NT2/D1 (cell line): ENCODE measurements around the gene NCR3LG1.
A peak's percentile ranks its signal among the peaks of the same experiment; 100 is the strongest.

Experiments
- DNase-seq: peaks from one replicate; pipeline ENCODE4 v3.0.0-alpha.2; 2011; ENCODE audit warnings: low read depth, low spot score
- H3K27me3 ChIP-seq: 2 replicates; pipeline ENCODE4 v1.6.0; 2011; ENCODE audit warnings: mild to moderate bottlenecking; ENCODE audit not compliant: insufficient read length, insufficient read depth
- H3K36me3 ChIP-seq: 2 replicates; pipeline ENCODE4 v1.6.1; 2011; ENCODE audit warnings: mild to moderate bottlenecking, low read length, mixed read lengths; ENCODE audit not compliant: insufficient read depth, insufficient read length
- H3K4me1 ChIP-seq: 2 replicates; pipeline ENCODE4 v1.5.1; 2011; ENCODE audit not compliant: insufficient read depth, insufficient read length
- H3K4me3 ChIP-seq: 2 replicates; pipeline ENCODE4 v1.5.1; 2011; ENCODE audit warnings: low read depth; ENCODE audit not compliant: insufficient read length
- H3K9ac ChIP-seq: 2 replicates; pipeline ENCODE4 v1.6.0; 2011; ENCODE audit warnings: low read depth; ENCODE audit not compliant: insufficient read length
- H3K9me3 ChIP-seq: 2 replicates; pipeline ENCODE4 v1.5.1; 2011; ENCODE audit warnings: mild to moderate bottlenecking, low read length; ENCODE audit not compliant: insufficient read depth
- SUZ12 ChIP-seq: IDR thresholded peaks from 2 replicates; pipeline ENCODE4 v1.6.1; 2011; ENCODE audit not compliant: insufficient read length, insufficient read depth; ENCODE audit errors: extremely low read depth
- YY1 ChIP-seq: IDR thresholded peaks from 2 replicates; pipeline ENCODE4 v1.6.1; 2011; ENCODE audit not compliant: insufficient read length, insufficient read depth
- ZNF274 ChIP-seq: IDR thresholded peaks from 2 replicates; pipeline ENCODE4 v1.6.1; 2011; ENCODE audit warnings: mild to moderate bottlenecking, low read depth, low read length

NCR3LG1 gene

DNA sequence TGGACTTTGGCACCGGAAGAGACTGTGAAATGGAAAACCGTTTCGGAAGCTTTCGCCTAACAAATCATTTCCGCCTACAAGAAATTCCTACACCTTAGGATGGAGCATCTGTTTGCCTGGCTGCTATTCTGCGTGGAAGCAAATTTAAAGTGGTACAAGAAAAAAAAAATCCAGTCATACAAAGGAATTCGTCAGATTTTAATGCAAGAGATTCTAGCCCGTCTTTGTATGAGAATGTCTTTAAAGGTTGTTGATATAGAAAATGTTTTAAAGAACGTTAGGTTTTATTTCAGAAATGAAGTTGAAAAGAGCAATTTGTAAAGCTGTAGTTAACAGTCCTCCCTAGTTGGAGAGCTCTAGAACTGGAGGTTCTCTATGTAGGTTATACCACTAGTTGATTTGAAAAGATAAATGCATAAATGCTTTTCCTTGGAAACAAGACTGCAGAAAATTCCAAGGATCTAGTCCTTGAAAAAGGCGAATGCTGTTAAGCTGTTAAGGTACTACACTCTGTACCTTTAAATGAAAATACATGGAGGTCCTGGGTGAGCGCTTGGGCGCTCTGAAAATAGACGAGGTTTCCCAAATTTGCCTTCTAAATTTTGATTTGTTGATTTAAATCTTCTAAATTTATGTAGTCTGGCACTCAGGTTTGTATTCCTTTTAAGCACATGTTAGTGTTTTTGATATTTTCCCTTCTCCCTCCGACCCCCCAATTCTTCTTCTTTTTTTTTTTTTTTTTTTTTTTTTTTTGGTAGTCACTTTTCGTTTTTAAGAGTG is 2.4 kb downstream of the NCR3LG1 start:
- peak overlapping the region; percentile 27 for H3K4me3 ChIP-seq
- no peaks in the 10 kb centered on the region for H3K36me3 ChIP-seq
- no peak for DNase-seq
- H3K9ac ChIP-seq, result peak overlapping the region; percentile 66
- no peaks in the 10 kb centered on the region for H3K9me3 ChIP-seq
- TF ChIP-seq SUZ12, result no peak
- TF ChIP-seq ZNF274, result no peak
- no peak for TF ChIP-seq YY1
- peaks cover 5% of the 10 kb centered on the region for H3K4me1 ChIP-seq
- peaks cover 54% of the 10 kb centered on the region for H3K27me3 ChIP-seq

DNA sequence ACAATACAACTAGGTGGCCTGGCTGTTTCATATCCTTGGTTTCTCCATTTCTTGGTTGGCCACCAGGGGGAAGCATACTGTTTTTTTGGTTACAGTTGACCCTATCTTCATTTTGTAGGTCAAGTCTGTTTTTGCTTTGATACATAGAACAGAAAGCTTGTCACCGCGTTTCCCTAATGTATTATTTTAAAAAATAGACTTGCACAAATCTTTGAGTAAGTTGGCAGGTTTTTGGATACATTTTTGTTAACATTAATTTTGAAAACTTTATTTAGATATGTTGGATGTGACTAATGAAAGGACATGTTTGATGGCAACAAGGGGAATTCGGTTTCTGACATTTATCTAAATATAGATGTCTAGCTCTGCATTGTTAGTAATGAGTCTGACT is 3.0 kb downstream of the NCR3LG1 start:
- no peak overlapping the region for H3K4me3 ChIP-seq
- no peak overlapping the region for H3K9ac ChIP-seq
- H3K36me3 ChIP-seq, result no peaks in the 10 kb centered on the region
- peaks cover 48% of the 10 kb centered on the region for H3K27me3 ChIP-seq
- no peak for DNase-seq
- H3K4me1 ChIP-seq, result peaks cover 5% of the 10 kb centered on the region
- H3K9me3 ChIP-seq, result no peaks in the 10 kb centered on the region
- TF ChIP-seq SUZ12 (no peak), YY1 (no peak), ZNF274 (no peak)

DNA sequence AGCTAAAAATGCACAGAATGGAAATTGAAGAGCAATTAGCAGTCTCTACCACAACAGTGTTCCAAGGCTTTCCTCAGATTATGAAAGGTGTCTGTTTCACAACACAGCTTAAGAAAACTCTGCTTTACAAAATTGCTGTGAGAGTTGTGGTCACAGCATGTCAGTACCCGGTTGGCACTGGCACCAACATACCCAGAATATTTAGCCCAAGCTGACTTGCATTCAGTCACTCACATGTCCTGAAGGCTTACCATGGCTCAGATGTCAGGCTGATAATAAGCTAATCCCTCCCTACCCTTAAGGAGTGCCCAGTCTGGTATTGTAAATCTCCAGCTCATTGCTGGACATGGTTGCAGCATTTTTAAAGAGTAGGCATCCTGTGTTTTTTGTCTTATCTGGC is 14.9 kb downstream of the NCR3LG1 start:
- TF ChIP-seq YY1 (no peak), SUZ12 (no peak), ZNF274 (no peak)
- Histone ChIP-seq H3K27me3 (no peaks in the 10 kb centered on the region), H3K36me3 (no peaks in the 10 kb centered on the region), H3K4me1 (no peaks in the 10 kb centered on the region), H3K9me3 (peaks cover 34% of the 10 kb centered on the region), H3K4me3 (no peak overlapping the region), H3K9ac (no peak overlapping the region)
- no peak for DNase-seq

GRCh38 chr11:17368551-17368950 is 17.0 kb downstream of the NCR3LG1 start:
- H3K9ac ChIP-seq, result no peak overlapping the region
- no peaks in the 10 kb centered on the region for H3K4me1 ChIP-seq
- TF ChIP-seq YY1 (no peak), SUZ12 (no peak), ZNF274 (no peak)
- H3K36me3 ChIP-seq, result no peaks in the 10 kb centered on the region
- H3K4me3 ChIP-seq, result no peak overlapping the region
- peaks cover 12% of the 10 kb centered on the region for H3K27me3 ChIP-seq
- H3K9me3 ChIP-seq, result peaks cover 55% of the 10 kb centered on the region
- DNase-seq, result no peak

GRCh38 chr11:17369094-17369493 is 17.5 kb downstream of the NCR3LG1 start:
- peaks cover 16% of the 10 kb centered on the region for H3K27me3 ChIP-seq
- no peak overlapping the region for H3K9ac ChIP-seq
- H3K9me3 ChIP-seq, result peaks cover 60% of the 10 kb centered on the region
- TF ChIP-seq SUZ12 (no peak), ZNF274 (no peak), YY1 (no peak)
- H3K4me1 ChIP-seq, result no peaks in the 10 kb centered on the region
- H3K36me3 ChIP-seq, result no peaks in the 10 kb centered on the region
- DNase-seq, result no peak
- H3K4me3 ChIP-seq, result no peak overlapping the region

GRCh38 chr11:17369684-17370243 is 18.2 kb downstream of the NCR3LG1 start:
- Histone ChIP-seq H3K9me3 (peaks cover 67% of the 10 kb centered on the region), H3K9ac (no peak overlapping the region), H3K36me3 (no peaks in the 10 kb centered on the region), H3K4me3 (no peak overlapping the region), H3K27me3 (peaks cover 22% of the 10 kb centered on the region), H3K4me1 (no peaks in the 10 kb centered on the region)
- TF ChIP-seq ZNF274, result no peak
- TF ChIP-seq YY1, result no peak
- TF ChIP-seq SUZ12, result no peak
- DNase-seq, result no peak

DNA sequence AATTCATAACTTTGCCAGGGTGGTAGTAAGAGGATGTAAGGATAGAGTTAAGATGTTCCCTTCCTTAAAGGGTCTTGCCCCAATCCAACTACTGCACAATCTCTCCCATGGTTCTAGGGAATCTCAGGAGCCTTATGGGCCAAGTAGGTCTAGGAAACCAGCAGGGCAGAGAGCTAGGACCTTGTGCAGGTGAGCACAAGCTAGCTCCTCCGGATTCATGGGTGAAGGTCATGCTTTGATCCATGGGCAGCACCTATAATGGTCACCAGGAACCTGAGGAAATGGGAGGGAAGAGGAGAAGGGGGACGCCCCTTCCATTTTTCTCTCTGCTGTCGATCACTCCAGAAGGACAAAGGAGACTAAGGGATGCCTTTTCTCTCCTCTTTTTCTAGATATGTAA is 20.0 kb downstream of the NCR3LG1 start:
- Histone ChIP-seq H3K36me3 (no peaks in the 10 kb centered on the region), H3K4me1 (no peaks in the 10 kb centered on the region), H3K9me3 (peaks cover 77% of the 10 kb centered on the region), H3K9ac (no peak overlapping the region), H3K27me3 (peaks cover 28% of the 10 kb centered on the region), H3K4me3 (no peak overlapping the region)
- DNase-seq, result no peak
- TF ChIP-seq ZNF274, result no peak
- TF ChIP-seq SUZ12, result no peak
- no peak for TF ChIP-seq YY1
